ENCODE measurements around the gene PRR5. TPM values are rescaled to one million over a fixed set of nuclear protein-coding genes. Genes with fewer than 3 reads are reported as not detected.
A peak's percentile ranks its signal among the peaks of the same experiment; 100 is the strongest.

PRR5 gene
- total and polyA plus RNA-seq, 2 of the 13 experiments (the other 11 are each of a cell fraction or from before 2014, with no cell fraction given) = 11.6 to 27.5 TPM

GRCh38 chr22:44676441-44677352, 25.3 kb upstream of the PRR5 start (continued):
- TF ChIP-seq FOXP1 (IDR thresholded peaks at IDR 0.05) (no peak), FOXP1 (CRISPR knock-in tag; IDR thresholded peaks at IDR 0.05) (no peak), PCBP2 (optimal IDR thresholded peaks at IDR 0.05; ENCODE audit: low read depth, low read length, poor library complexity, severe bottlenecking) (no peak), NR1H2 (CRISPR knock-in tag; IDR thresholded peaks at IDR 0.05; ENCODE audit: borderline replicate concordance, low read depth) (no peak), ZNF282 (IDR thresholded peaks at IDR 0.05; ENCODE audit: partially characterized antibody) (no peak), FOXA1 (IDR thresholded peaks at IDR 0.05) (no peak), FOXA1 (CRISPR knock-in tag; IDR thresholded peaks at IDR 0.05) (no peak), RXRB (CRISPR knock-in tag; IDR thresholded peaks at IDR 0.05; ENCODE audit: borderline replicate concordance) (peak; percentile 81), ZKSCAN8 (CRISPR knock-in tag; IDR thresholded peaks at IDR 0.05; ENCODE audit: borderline replicate concordance) (no peak), CAMTA2 (CRISPR knock-in tag; IDR thresholded peaks at IDR 0.05; ENCODE audit: borderline replicate concordance) (no peak), DRAP1 (CRISPR knock-in tag; IDR thresholded peaks at IDR 0.05) (peak; percentile 62; the same call in 1 of the 2 replicates), NFIB (CRISPR knock-in tag; IDR thresholded peaks at IDR 0.05; ENCODE audit: borderline replicate concordance) (no peak), ZNF841 (CRISPR knock-in tag; IDR thresholded peaks at IDR 0.05; ENCODE audit: borderline replicate concordance) (no peak), ZBTB39 (CRISPR knock-in tag; IDR thresholded peaks at IDR 0.05) (no peak), CENPX (CRISPR knock-in tag; IDR thresholded peaks at IDR 0.05) (no peak), KDM2A (CRISPR knock-in tag; IDR thresholded peaks at IDR 0.05; ENCODE audit: borderline replicate concordance, low read depth) (peak; percentile 80), PITX1 (CRISPR knock-in tag; IDR thresholded peaks at IDR 0.05) (peak; percentile 84), PCBP1 (IDR thresholded peaks at IDR 0.05; ENCODE audit: borderline replicate concordance, low read depth, low read length) (0 out of 2 replicates have a peak, but pooled peaks have one; percentile 62), BATF2 (CRISPR knock-in tag; IDR thresholded peaks at IDR 0.05) (no peak), ZKSCAN5 (CRISPR knock-in tag; IDR thresholded peaks at IDR 0.05) (no peak), ZMYM3 (CRISPR knock-in tag; IDR thresholded peaks at IDR 0.05) (peak; percentile 66)
- TF ChIP-seq, protein P1, sequence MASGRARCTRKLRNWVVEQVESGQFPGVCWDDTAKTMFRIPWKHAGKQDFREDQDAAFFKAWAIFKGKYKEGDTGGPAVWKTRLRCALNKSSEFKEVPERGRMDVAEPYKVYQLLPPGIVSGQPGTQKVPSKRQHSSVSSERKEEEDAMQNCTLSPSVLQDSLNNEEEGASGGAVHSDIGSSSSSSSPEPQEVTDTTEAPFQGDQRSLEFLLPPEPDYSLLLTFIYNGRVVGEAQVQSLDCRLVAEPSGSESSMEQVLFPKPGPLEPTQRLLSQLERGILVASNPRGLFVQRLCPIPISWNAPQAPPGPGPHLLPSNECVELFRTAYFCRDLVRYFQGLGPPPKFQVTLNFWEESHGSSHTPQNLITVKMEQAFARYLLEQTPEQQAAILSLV (CRISPR knock-in tag; IDR thresholded peaks at IDR 0.05; ENCODE audit: borderline replicate concordance) = no peak
- TF ChIP-seq, protein P2, sequence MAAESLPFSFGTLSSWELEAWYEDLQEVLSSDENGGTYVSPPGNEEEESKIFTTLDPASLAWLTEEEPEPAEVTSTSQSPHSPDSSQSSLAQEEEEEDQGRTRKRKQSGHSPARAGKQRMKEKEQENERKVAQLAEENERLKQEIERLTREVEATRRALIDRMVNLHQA (CRISPR knock-in tag; IDR thresholded peaks at IDR 0.05) = no peak
- TF ChIP-seq, protein P3, sequence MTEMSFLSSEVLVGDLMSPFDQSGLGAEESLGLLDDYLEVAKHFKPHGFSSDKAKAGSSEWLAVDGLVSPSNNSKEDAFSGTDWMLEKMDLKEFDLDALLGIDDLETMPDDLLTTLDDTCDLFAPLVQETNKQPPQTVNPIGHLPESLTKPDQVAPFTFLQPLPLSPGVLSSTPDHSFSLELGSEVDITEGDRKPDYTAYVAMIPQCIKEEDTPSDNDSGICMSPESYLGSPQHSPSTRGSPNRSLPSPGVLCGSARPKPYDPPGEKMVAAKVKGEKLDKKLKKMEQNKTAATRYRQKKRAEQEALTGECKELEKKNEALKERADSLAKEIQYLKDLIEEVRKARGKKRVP (CRISPR knock-in tag; IDR thresholded peaks at IDR 0.05) = no peak
